ENCODE measurements around the gene DYNLT1.
"Not testable (repeated sequence)": the region's sequence is repeated elsewhere in the genome, so short reads cannot be mapped to it uniquely, and the experiment has no call there.

DYNLT1 gene

GRCh38 chr6:158638324-158638854 lies 6.2 kb downstream of the DYNLT1 start:
- no peak for DNase-seq

- no peak for DNase-seq
Observed at GRCh38 chr6:158636778-158637177, 7.8 kb downstream of the DYNLT1 start.

- no peak for DNase-seq
Observed at GRCh38 chr6:158635427-158636073, 9.0 kb downstream of the DYNLT1 start.

GRCh38 chr6:158634695-158635426 lies 9.7 kb downstream of the DYNLT1 start:
- DNase-seq = no peak

- no peak for DNase-seq
Observed at GRCh38 chr6:158633127-158633526, 11.4 kb downstream of the DYNLT1 start.

- not testable (repeated sequence) for DNase-seq
Observed at GRCh38 chr6:158632538-158633119, 11.9 kb downstream of the DYNLT1 start.

- no peak for DNase-seq
Observed at GRCh38 chr6:158631678-158632537, 12.6 kb downstream of the DYNLT1 start.

GRCh38 chr6:158630938-158631616 lies 13.5 kb downstream of the DYNLT1 start:
- DNase-seq = no peak

GRCh38 chr6:158629367-158630221 lies 14.9 kb downstream of the DYNLT1 start:
- peak; percentile 21 for DNase-seq

GRCh38 chr6:158628542-158628941 lies 16.0 kb downstream of the DYNLT1 start:
- no peak for DNase-seq

GRCh38 chr6:158627940-158628211 lies 16.7 kb downstream of the DYNLT1 start:
- no peak for DNase-seq

GRCh38 chr6:158627168-158627939 lies 17.2 kb downstream of the DYNLT1 start:
- DNase-seq = no peak

GRCh38 chr6:158626360-158627167 lies 18.0 kb downstream of the DYNLT1 start:
- no peak for DNase-seq

GRCh38 chr6:158625881-158626305 lies 18.6 kb downstream of the DYNLT1 start:
- DNase-seq = no peak

GRCh38 chr6:158624684-158625682 lies 19.6 kb downstream of the DYNLT1 start:
- no peak for DNase-seq

- DNase-seq = no peak
Observed at GRCh38 chr6:158622545-158623190, 21.9 kb downstream of the DYNLT1 start.

- no peak for DNase-seq
Observed at GRCh38 chr6:158621694-158622544, 22.6 kb downstream of the DYNLT1 start.
